VCaP (cell line): ENCODE measurements around the gene CYB561D2.

Experiments used
- H3K27ac ChIP-seq: fragments of 450-650 bp; 2 replicates; pipeline ENCODE4 v1.5.1; 2017
- TF ChIP-seq, protein P1 (sequence below): fragments of 450-650 bp; conservative IDR thresholded peaks from 2 replicates; pipeline ENCODE4 v1.5.1; 2017; ENCODE audit warnings: mild to moderate bottlenecking, moderate library complexity

The CYB561D2 gene

DNA sequence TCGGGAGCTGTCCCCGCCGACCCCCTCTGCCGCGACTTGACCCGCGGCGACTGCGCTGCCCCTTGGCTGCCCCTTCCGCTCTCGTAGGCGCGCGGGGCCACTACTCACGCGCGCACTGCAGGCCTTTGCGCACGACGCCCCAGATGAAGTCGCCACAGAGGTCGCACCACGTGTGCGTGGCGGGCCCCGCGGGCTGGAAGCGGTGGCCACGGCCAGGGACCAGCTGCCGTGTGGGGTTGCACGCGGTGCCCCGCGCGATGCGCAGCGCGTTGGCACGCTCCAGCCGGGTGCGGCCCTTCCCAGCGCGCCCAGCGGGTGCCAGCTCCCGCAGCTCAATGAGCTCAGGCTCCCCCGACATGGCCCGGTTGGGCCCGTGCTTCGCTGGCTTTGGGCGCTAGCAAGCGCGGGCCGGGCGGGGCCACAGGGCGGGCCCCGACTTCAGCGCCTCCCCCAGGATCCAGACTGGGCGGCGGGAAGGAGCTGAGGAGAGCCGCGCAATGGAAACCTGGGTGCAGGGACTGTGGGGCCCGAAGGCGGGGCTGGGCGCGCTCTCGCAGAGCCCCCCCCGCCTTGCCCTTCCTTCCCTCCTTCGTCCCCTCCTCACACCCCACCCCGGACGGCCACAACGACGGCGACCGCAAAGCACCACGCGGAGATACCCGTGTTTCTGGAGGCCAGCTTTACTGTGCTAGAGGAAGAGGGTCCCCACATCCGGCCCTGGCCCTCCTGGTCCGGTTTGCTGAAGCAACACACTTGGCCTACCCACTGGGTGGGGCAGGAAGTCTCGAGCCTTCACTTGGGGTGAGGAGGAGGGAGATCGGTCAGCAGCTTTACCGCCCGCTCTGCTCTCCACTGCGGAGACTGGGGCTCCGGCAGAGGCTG, 10.0 kb upstream of the CYB561D2 start, which contains the start of gene RASSF1:
RASSF1 (minus strand) TSS at position 389 of the 882 bp plus-strand sequence; CDS start at position 358, 31 bp downstream.
- TF ChIP-seq, protein P1, sequence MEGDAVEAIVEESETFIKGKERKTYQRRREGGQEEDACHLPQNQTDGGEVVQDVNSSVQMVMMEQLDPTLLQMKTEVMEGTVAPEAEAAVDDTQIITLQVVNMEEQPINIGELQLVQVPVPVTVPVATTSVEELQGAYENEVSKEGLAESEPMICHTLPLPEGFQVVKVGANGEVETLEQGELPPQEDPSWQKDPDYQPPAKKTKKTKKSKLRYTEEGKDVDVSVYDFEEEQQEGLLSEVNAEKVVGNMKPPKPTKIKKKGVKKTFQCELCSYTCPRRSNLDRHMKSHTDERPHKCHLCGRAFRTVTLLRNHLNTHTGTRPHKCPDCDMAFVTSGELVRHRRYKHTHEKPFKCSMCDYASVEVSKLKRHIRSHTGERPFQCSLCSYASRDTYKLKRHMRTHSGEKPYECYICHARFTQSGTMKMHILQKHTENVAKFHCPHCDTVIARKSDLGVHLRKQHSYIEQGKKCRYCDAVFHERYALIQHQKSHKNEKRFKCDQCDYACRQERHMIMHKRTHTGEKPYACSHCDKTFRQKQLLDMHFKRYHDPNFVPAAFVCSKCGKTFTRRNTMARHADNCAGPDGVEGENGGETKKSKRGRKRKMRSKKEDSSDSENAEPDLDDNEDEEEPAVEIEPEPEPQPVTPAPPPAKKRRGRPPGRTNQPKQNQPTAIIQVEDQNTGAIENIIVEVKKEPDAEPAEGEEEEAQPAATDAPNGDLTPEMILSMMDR = no peak
- H3K27ac ChIP-seq = no peak within 1 kb of the TSS

DNA sequence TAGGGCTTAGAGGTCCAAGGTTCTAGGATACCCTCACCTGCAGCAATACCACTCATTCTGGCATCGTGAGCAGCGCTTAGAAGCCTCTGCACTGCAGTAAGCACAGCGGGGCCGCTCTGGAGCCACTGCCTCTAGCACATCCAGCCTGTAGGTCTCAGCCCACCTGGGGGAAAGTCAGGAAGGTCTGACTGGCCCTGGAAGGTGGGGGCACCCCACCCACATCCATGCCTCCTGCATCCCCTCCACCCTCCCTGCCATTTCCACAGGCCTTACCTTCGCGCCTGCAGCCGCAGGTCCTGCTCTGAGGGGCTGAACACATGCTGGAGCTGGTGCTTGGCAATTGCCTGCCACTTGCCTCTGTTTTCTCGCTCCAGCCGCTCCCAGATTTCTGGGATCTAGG, 9.1 kb upstream of the CYB561D2 start:
- TF ChIP-seq, protein P1 = no peak

DNA sequence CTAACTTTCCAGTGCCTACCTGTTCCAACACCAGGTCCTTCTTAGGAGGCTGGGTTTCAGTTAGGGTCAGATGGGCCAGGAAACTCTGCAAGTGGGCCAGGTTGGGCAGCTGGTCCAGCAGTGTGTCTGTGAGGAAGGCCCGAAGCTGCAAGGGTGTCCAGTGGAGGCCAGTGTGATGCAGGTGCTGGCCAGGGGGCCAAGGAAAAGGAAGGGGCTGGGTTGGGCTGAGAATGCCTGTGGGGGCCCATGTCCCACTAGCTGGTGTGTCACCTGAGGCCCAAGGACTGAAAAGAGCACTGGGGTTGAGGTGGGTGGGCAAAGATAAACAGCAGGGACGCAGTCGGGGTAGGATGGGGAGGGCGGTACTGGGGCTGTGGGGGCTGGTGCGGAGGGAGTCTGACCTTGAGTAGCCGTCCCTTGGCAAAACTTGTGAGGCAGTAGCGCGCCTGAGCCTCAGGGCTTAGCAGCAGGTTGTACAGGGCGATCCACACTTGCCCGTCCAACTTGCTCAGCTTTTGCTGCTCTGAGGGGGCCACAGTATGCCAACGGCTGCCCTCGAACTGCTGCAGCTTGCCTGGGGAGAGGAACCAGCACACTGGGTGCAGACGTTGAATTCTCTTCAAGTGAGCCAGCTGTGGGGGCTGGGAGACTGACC, 8.5 kb upstream of the CYB561D2 start:
- TF ChIP-seq, protein P1 = no peak
- H3K27ac ChIP-seq = no peak overlapping the region

More for the DNA sequence above, 9.1 kb upstream of the CYB561D2 start:
- no peak overlapping the region for H3K27ac ChIP-seq

DNA sequence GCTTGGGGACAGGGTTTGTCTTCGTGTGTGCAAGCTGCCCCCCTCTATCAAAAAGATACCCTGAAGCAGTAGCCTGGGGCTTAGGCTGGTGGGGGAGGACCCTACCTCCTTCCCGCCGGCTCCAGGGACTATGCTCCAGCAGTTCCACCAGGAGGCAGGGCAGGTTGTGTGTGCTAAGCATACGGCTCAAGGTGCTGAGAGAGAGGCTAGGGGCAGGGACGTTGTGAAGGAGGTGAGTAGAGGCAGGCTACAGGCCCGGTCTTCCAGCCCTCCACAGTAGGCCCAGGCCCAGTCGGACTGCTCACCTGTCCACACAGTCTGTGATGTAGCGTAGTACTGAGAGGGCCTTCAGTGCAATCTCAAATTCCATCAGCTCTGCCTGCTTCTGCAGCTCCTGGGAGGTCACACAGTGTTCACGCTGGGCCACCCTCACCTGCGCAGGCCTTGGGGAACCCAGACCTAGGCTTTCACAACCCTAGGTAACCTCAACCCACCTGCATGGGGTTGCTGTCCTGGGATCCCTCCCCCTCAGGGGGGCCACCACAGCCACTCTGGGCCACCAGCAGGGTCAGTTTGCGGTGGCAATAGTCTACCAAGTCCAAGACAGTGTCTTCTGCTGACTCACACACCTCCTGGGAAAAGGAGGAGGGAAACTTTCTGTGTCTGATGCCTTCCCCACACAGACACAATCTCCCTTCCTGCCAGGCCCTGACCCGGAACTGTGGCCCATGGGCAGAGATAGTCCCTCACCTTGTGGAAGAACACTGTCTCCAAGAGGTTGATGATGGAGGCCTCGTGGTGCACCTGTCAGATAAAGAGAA, 7.6 kb upstream of the CYB561D2 start:
- TF ChIP-seq, protein P1 = no peak
- no peak overlapping the region for H3K27ac ChIP-seq

DNA sequence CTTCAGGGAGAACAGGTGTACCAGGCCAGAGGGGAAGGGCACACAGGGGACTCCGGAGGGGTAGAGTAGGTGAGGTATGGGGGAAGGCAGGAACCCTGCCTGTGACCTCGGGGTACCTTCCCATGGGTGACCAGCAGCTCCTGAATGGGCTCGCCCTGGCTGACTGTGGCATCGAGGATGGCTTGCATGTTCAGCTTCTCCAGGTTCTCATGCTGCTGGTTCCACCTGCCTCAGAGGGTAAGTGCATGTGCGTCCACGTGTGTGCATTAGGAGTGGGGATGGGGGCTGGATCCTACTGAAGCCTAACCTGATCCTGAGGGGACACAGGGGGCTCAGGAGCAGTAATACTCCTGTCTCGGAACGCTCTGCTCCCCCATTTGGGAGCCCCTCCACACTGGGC, 5.7 kb upstream of the CYB561D2 start:
- H3K27ac ChIP-seq = peak overlapping the region; percentile 58; the same call in 1 of the 2 replicates
- TF ChIP-seq, protein P1 = no peak

DNA sequence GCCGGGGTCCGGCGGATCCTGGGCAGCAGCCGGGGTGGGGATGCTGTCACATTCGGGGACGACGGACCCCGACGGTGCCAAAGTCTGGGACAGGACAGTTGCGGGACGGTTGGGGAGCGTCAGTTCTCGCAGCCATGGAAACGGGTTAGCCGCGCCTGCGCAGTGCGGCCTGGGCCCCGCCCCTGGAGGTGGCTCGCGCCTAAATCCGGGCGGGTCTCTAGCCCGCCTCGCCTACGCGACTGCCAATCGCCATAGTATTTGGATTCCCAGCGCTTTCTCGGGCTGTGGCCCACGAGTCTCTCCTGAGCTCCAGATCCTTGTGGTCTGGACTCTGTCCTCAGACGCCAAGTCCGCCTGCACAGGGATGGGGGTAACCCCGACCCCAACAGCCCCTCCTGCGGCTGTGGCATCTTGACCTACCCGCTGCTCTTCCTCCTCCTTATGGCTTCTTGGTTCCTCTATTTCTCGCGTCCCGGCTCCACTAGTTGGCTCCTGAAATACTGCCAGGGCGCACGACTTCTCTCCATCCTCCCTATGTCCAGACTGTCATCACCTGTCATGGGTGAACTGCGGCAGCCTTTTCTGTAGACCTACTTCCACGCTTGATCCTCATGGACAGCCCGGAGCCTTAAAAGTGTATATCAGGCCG, 5.0 kb upstream of the CYB561D2 start, which contains the start of gene ZMYND10:
ZMYND10 (minus strand) TSS at position 147 of the 649 bp plus-strand sequence. CDS start 153 bp downstream, outside the sequence.
- TF ChIP-seq, protein P1 = no peak
- peak within 1 kb of the TSS; percentile 58 for H3K27ac ChIP-seq
